HG03039 (cell line): ENCODE data around the gene LRCH1.

Experiments used
- ATAC-seq: cut with Tn5 transposase; IDR thresholded peaks from one replicate; pipeline ENCODE4 v1.9.1; 2021; ENCODE audit warnings: mild to moderate bottlenecking, moderate library complexity; ENCODE audit not compliant: unreplicated experiment

LRCH1 gene

GRCh38 chr13:46561286-46561685 is 8.3 kb downstream of the LRCH1 start:
- ATAC-seq = no peak

DNA sequence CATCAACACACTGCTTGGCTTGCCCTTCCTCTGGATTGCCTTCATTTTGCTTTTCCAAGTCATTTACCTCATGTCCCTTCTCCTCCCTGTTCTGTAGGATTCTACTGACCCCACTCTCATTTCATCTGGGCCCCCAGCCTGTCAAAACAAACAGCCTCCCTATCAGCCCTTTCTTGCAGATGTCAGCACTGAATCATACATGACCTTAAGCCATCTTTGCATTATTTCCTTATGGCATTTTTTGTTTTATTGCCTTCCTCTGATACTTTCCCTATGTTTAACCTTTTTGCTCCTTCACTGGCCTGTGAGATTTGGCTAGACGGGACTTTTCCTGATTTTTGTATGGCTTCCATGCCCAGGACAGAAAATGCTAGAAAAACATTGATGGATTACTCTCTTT is 8.7 kb downstream of the LRCH1 start:
- no peak for ATAC-seq

GRCh38 chr13:46562152-46562551 is 9.2 kb downstream of the LRCH1 start:
- no peak for ATAC-seq

- no peak for ATAC-seq
These were observed 9.6 kb downstream of the LRCH1 start for GRCh38 chr13:46562581-46562980.

- ATAC-seq = peak; percentile 54
These were observed 13.1 kb downstream of the LRCH1 start for GRCh38 chr13:46565808-46566750.

DNA sequence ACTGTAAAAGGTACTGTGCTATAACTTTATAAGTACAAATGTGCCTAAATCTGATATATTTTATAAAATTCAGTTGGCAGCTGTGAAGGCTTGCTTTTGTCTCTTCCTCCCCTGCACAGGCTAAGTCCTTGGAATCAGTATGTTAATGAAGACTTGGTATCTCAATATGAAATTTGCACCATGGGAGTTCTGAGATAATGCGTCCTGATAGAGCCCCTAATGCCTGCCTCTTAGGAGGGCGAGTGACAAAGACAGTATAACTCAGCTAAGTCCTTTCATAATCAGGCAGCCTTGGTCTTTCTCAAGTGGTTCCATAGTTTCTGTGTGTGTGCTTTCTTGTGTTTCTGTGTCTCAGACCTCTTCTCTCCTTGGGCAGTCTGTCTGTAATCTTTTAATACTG is 14.7 kb downstream of the LRCH1 start:
- no peak for ATAC-seq

- ATAC-seq = no peak
These were observed 16.5 kb downstream of the LRCH1 start for GRCh38 chr13:46569456-46569855.

DNA sequence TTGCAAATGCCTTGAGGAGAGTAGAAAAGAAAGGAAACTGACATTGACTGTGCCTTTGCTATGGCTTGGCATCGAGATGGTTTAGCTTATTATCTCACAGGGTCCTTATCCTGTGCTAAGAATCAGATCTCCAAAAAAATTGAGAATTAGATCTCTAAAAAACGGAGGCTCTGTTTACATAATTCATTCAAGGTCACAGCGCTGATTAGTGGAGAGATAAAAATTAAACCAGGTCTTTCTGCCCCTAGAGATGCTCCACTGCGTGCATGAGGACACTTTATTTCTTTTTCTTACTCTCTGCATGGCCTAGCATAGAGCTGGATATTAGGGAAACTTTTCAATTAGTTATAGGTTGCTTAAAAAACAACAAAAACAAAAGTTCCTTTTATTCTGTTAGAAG is 17.3 kb downstream of the LRCH1 start:
- no peak for ATAC-seq

- ATAC-seq = peak; percentile 67
These were observed 18.4 kb downstream of the LRCH1 start for GRCh38 chr13:46571189-46571908.

DNA sequence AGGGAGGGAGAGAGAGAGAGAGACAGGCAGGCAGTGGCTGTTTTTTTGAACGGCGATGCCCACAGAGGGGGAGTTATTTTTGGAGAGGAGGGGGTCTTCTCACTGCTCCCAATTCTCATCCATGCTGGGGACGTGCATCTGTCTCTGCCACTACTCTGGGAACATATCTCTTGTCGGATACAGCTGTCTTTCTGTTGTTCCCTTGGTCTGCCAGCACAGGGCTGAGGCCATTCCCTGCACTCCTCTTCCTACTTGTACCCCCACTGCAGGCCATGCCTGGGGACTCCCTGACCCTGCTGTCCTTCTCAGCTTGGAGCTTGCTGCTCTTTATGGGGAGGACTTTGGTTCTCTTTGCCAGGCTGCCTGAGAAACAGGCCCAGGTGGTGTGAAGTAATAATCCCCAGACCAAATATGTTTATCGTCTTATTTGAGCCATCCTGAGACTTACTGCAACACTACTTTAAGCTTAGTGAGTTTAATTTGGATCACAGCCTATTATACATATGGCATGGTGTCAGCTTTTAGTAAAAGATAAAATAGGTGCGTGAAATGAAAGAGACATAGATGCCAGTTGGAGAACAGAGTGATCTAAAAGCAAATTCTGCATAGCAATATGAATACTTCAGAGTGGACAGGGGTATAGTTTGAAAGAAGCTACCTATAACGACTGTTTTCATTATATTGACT is 19.1 kb downstream of the LRCH1 start:
- ATAC-seq = no peak

- no peak for ATAC-seq
These were observed 19.9 kb downstream of the LRCH1 start for GRCh38 chr13:46572752-46573431.

GRCh38 chr13:46575301-46575771 is 22.4 kb downstream of the LRCH1 start:
- ATAC-seq = no peak

DNA sequence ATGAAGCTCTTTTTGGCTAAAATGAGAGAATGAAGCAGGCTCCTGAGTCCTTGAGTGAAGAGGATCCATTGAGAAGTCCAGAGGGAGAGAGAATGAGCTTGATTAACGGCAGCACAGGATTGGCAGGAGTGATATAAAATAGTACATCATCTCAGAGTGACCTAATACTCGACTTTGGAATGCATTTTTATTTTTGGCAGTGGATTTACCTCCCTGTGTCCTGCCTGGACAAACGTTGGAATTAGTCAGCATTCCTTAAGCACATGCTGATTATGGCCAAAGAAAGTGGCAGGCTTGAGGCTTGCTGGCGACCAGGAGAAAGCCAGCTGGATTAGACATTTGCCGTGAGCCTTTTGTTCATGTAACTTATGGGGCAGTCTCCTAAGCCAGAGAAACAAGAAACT is 22.9 kb downstream of the LRCH1 start:
- no peak for ATAC-seq

DNA sequence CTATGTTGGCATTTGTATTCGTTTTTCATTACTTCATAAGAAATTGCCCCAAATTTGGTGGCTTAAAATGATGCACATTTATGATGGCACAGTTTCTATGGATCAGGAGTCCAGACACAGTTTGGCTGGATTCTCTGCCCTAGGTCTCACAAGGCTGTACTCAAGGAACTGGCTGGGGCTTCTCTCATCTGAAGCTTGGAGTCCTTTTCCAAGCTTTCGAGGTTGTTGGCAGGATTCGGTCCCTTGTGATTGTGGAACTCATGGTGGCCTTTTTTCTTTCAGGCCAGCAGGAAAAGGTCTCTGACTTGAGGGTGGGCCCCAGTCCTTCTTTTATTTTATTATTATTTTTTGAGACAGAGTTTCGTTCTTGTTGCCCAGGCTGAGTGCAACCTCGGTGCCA is 23.8 kb downstream of the LRCH1 start:
- no peak for ATAC-seq

DNA sequence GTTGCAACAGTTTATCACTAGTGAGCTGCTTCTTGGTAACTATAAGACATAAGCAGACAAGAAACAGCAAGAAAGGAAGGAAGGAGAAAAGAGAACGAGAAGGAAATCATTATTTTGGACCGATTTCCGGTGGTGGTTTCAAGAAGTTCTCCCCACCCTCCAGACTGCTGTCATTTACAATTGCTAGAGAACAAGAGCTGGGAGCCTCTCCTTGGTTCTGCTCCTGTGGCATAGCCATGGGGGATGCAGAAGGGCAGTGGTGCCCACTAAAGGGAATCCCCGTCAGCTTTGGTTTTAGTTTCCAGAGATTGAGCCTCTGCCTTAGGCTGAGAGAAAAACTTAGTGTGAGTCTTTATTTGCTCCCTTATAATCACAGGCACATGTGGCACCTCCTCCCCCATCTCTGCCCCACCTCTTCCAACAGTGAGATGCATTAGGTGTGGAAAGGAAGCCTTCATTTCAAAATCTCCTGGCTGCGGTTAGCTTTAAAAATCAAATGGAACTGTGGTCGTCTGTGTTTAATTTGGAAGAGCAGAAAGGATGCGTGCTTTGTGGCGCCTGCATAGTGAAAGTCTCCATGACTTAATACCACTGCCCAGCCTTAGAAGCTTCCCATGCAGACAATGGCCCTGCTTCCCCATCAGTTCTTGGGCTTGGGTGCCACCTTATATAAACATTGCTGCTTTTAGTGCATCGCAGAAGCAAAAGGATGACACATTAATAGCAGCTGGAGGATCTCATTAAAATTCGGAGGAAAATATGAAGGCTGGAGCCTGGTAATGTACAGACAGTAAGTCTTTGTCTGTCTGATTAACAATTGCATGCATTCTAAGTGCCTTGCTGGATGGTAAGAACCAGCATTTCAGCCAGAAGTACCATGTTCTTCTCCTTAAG is 25.0 kb downstream of the LRCH1 start:
- peak; percentile 7 for ATAC-seq

GRCh38 chr13:46578590-46578975 is 25.6 kb downstream of the LRCH1 start:
- peak; percentile 46 for ATAC-seq

GRCh38 chr13:46580362-46580839 is 27.4 kb downstream of the LRCH1 start:
- no peak for ATAC-seq

DNA sequence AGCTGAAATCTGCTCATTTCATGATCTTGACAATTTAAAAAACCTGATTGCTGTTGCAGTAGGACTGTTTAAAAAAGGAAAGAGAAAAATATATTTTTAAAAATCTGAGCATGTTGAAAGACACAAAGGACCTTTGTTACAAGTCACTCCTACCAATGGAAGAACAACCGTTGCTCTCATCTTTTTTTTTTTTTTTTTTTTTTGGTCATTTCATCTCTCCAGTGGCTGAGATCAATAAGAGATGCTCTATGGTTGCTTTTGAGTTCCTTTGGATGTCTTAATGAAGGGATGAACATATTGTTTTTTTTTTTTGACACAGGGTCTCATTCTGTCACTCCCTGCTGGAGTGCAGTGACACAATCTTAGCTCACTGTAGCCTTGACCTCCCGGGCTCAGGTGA is 29.2 kb downstream of the LRCH1 start:
- no peak for ATAC-seq

- no peak for ATAC-seq
These were observed 34.0 kb downstream of the LRCH1 start for GRCh38 chr13:46586751-46587514.
